ENCODE results near the gene LRRC14B.

LRRC14B gene

DNA sequence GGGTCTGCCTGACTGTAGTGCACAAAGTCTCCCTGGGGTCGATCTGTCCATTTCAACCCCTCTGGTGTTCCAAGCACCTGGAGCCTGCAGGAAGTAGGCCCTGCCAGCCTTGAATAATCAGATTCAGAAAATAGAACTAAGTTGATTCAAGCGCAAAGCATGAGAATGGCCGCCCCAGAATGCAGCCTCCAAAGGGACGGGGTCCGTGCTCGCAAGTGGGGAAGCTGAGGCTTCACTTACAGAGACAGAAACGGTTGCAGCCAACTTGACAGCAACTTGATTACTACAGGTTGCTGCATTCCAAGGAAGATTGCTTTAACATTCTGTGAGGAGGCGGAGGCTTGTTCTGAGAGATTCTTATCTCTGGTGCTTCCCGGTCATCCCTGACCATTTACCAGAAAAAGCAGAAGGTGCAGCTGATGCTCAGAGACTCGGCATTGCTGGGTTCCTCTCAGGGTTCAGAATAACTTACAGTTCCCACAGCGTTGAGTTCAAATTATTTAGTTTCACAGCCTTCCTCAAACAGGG is 14.9 kb upstream of the LRRC14B start:
- no peak for DNase-seq

DNA sequence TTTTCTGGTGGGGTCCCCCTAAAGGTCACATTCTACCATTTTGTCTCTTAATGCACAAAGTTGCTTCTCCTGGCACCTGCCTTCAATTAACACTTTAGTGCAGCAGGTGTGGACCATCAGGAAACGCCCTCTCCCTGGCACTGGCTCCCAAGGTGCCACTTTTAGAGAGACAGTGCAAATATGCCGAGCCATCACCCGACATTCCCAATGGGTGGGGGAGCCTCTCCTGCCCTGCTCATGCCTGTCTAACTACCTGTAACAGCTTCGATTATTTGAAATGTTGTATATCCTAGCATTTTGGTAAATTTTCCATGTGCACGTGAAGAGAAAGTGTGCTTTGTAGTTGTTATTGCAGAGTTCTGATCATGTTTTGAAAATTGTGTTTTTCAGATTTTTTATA is 13.2 kb upstream of the LRRC14B start:
- no peak for DNase-seq

GRCh38 chr5:179401-179800 is 11.9 kb upstream of the LRRC14B start:
- no peak for DNase-seq

DNA sequence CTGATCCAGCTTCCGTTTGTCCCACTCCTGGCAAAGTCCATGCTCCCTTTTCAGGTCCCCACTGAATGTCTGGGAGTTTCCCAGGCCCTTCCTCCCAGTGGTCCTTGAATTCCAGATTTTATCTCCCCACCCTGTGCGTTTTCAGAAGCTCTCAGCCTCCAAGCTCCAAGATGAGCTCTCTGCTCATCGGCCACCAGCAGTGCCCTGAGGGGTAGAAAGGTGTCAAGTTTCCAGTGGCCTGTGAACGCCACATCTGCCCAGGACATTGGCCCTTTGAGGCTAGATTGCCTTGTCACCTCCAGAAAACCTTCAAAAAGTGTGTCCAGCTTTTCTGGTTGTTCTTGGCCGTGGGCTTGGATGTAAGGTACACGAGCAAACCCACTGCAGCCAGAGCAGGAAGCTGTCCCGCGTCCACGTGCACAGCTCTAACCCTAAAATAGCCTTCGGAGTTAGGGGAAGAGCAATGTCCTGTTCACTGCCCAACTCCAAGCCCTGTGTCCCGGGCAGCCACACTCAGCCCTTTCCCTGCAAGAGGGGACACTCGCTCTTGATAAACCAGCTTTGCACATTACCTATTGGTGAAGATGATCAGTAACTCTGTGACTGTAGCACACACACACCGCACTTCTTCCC is 10.9 kb upstream of the LRRC14B start:
- DNase-seq, result no peak

DNA sequence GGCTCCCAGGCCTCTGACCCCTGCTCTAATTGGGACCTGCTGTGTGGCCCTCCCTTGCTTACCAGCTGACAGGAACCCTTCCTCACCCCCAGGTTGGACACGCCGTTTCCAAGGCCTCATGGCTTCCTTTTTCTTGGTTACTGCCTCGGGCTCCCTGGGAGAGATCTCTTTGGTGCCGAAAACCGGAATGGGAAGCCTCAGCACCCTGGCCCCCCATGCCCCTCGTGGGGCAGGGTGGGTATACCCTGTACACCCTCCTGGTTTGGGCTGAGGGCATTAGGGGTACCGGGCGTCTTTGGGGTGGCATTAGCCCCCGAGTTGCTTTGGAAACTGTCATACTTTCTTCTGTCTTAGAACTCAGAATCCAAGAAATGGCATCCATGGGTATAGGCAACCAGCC is 10.1 kb upstream of the LRRC14B start:
- DNase-seq, result no peak

- DNase-seq, result no peak
Observed at GRCh38 chr5:181566-181965, 9.7 kb upstream of the LRRC14B start.

- no peak for DNase-seq
Observed at GRCh38 chr5:182126-182525, 9.2 kb upstream of the LRRC14B start.

- no peak for DNase-seq
Observed at GRCh38 chr5:184471-184870, 6.8 kb upstream of the LRRC14B start.

DNA sequence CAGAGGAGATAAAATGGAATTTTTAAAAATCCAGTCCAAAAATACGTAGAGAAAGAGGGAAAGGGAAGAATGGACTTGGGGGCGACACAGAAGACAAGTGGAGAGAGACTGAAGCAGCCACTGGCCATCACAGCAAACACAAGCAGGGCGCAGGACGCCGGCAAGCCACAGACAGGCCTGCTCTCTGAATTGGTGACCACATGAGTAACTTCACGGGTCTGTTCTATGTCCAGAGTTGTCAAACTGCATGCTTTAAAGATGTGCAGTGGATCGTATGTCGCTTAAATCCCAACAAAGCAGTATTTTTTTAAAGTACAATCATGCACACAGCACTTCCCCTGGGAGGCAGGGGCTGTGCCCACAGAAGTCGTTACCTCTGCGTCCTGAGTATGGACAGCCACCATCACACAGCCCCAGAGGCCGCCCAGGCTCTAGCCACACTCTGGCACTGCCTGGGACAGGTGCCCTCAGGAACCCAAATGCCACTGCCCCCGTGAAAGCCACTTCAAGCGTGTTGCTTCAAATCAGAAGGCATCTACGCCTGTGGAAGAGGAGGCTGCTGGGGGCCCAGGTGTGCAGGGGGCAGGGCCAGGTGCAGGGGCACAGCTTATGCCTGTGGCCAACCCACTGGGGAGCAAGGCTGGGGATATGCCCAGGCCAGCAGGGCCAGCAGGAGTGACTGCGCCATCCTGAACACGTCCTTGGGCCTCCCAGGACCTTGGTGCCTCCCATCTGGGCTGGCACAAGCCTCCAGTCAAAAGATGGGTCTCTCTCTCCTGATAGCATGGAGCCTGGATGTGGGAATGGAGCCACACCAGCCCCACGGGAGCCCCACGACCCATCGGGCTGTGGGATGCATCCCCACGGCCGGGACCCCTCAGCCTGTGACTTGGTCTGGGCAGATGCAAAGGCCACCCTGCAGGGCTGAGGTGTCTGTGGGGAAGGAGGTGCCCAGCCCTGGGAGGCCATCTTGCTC is 5.9 kb upstream of the LRRC14B start:
- no peak for DNase-seq

GRCh38 chr5:186091-187041 is 4.9 kb upstream of the LRRC14B start:
- DNase-seq, result no peak

DNA sequence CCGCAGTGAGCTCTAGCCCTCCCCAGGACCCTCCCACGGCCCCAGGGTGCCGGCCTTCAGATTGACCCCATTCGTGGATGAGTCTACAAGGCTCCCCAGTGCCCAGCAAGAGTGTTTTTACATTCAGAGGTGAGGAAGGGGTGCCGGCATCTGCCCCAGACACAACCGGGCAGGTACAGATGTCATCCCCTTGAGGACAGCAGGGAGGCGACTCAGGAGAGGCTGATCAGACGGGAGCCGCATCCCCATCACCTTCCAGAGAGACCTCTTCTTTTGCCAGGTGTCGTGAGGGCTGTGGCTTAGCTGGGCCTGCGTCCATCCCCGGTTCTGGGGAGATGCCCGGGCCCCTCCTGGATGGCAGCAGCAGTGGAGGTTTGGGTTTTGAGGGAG is 4.3 kb upstream of the LRRC14B start:
- DNase-seq, result no peak

GRCh38 chr5:187617-188451 is 3.5 kb upstream of the LRRC14B start:
- no peak for DNase-seq

GRCh38 chr5:188488-189481 is 2.5 kb upstream of the LRRC14B start:
- peak; percentile 77 to 79 for DNase-seq

DNA sequence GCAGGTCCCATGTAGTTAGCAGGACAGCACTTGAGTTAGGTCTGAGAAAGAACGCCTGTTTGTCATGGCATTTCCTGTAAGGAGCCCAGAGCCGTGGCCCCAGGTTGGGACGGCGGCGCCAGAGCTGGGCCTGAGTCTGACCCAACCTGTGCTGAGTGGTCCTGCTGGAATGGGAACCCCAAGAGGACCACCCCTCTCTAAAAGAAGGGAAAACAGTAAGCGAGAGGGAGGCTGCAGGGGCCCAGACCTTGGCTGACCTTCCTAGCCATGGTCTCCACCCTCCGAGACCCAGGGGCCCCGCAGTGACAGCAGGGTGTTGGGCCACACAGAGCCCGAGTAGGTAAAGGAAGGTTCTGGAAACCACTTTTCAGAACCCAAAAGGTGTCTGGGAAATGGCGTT is 1.8 kb upstream of the LRRC14B start:
- no peak for DNase-seq

DNA sequence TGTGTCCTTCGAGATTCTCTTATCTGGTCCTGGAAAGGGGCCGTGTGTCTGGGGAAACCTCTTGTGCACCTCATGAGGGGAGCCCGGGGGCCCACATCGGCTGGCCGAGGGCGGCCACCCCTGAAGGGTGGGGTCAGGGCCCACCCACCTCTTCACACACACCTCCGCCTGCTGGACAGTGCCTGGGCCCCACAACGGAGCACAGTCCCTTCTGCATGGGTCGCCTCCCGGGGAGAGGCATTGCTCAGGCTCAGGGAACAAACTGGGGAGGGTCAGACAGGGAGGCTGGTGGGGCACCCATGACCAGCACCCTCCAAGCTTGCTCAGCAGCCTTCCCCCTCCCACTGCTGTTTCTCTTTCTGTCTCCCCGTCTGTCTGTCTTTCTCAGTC is 1.3 kb upstream of the LRRC14B start:
- no peak for DNase-seq

DNA sequence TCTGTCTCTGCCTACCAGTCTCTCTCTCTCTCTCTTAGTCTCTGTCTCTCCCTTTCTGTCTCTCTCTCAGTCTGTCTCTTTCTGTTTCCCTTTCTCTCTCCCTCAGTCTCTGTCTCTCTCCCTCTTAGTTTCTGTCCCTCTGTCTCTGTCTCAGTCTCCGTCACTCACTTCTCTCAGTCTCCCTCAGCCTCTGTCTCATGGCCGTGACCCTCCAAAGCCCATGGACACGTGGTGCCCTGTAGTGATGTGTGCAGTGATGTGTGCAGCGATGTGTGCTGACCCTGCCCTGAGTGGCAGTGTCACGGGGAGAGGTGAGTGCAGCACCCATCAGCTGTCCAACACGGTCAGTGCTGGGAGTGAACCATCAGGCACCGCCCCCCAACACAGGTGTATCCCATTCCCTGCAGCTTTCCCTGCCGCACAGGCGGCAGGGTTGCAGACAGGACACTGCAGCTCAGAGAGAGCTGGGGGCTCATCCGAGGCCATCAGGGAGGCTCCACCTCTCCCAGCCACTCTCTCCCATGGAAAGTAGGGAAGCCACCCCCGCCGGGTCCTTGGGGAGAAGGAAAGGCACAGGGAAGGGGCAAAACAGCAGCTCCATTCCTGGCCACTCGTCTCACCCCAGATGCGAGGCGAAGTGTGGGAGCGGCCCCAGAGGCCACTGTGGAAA is 794 bp upstream of the LRRC14B start:
- no peak for DNase-seq

GRCh38 chr5:191949-192690 is 825 bp downstream of the LRRC14B start:
- no peak for DNase-seq

DNA sequence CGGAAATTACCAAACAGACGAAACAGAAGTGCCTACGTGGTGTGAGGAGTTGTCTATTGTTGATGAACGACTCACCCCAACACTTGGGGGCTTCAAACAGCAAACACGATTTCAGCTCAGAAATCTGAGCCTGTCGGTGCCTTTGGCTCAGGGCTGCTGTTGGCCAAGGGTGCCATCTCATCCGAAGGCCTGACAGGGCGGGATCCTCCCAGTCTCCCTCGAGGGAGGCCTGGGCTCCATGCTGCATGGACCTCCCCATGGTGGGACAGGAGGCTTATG is 1.3 kb downstream of the LRRC14B start:
- DNase-seq, result no peak
